H1 (cell line): ENCODE data around the gene ABCC2. TPM values are rescaled to one million over a fixed set of nuclear protein-coding genes. Genes with fewer than 3 reads are reported as not detected.

ENCODE experiments used
- RFX5 ChIP-seq: IDR thresholded peaks from 2 replicates; pipeline ENCODE4 v1.6.1; 2011; ENCODE audit warnings: low read depth, low read length, improper control_type of control experiment, borderline replicate concordance
- polyA plus RNA-seq, 7 experiments: library from polyadenylated mRNA; depleted of rRNA in 3 of 7; stranded (reverse) in 5 of 7; unstranded in 2 of 7; fragments of >200 nt in 5 of 7; fragments of 200-250 nt in 2 of 7; gene quantifications; 1 replicate in 5 of 7; 2 replicates in 1 of 7; 4 replicates in 1 of 7; pipeline versions ENCODE4 v1.2.1 to v1.2.3, GENCODE V29; 2011 to 2013; ENCODE audit warnings: missing spikeins in 2 of 7, mixed read lengths in 2 of 7
- total RNA-seq: library from RNA; stranded (reverse); fragmentation: NEBNext Ultra II Directional; extraction: Animal tissue kit (Norgen Biotek cat#: 25700); gene quantifications from 2 replicates; pipeline ENCODE4 v1.2.1, GENCODE V29; 2021

Gene ABCC2
- total and polyA plus RNA-seq, 2 of the 8 experiments (the other 6 are each of a cell fraction or from before 2014, with no cell fraction given), result 0.74 to 1.1 TPM

DNA sequence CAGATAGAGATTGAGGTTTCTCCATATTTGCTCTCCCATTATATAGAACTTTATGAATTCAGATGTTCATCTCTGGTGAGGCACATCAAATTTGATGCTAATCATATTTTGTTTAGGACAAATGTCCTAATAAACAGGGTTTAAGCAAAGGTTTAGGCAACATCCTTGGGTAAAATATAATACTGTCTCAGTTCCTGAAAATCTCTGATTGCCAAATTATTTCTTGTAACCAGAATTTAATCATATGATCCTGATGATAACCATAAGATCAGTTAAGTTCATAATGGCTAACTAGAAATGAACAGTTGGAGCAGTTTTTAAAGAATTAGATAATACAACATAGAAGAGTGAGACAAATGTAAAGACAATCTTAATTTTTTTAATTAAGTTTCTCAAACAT is 31.8 kb upstream of the ABCC2 start (continued):
- TF ChIP-seq RFX5, result no peak
- TF ChIP-seq, all 59 proteins: peak for 0
